SH-SY5Y (cell line): ENCODE measurements around the gene ZNF777.

ENCODE experiments used
- GATA2 ChIP-seq: IDR thresholded peaks from 2 replicates; pipeline ENCODE4 v1.6.1; 2011; ENCODE audit warnings: mild to moderate bottlenecking, low read depth, low read length
- GATA3 ChIP-seq: IDR thresholded peaks from 2 replicates; pipeline ENCODE4 v1.6.1; 2011; ENCODE audit warnings: low read depth, mild to moderate bottlenecking, low read length, moderate library complexity

DNA sequence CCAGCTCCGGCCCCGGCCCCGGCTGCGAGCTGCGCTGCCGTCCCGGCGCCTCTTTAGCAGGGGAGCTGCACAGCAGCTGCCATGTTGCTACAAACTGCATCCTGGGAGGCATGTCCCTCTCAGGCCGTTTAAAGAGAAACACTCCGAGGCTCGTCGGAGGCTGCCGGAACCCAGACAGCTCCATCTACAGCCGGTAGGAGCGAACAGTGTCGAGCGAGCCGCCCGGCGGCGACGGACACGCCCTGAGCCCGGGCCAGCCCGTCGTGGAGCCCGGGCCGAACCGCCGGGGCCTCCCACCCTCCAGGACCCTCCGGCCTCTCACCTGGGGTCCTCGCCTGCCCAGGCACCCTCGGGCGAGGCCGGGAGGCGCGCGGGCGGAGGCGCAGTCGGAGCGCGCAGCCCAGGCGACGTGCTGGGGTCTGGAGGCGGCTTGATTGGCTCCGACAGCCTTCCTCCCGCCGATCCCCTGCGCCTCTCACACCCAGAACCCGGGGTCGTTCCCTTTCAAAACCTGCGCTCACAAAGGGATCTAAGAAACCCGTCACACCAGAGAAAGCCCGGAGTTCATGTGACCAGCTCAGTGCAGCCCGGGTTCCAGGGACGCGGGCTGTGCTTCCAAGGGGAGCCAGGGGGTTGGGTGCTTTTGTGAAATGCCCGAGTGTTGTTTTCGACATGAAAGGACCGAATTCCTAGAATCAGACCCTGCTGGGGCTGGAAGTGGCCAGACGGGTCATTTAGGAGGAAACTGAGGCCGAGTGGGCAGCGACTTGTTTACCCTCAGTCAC lies at the start of gene ZNF777:
- no peak for TF ChIP-seq GATA2
- no peak for TF ChIP-seq GATA3
